Peyer's patch (tissue), 4 donors: ENCODE data around the gene MTMR12. TPM values are rescaled to one million over a fixed set of nuclear protein-coding genes. Genes with fewer than 3 reads are reported as not detected.
"Not testable (repeated sequence)": the region's sequence is repeated elsewhere in the genome, so short reads cannot be mapped to it uniquely, and the experiment has no call there.

Experiments
- DNase-seq, 3 donors: peaks; one replicate each; pipeline ENCODE4 v3.0.0-alpha.2; 2017 to 2019
- H3K27ac ChIP-seq, 4 donors: fragments of 200-600 bp; sonication (generic); one replicate each; pipeline ENCODE4 v1.5.1; 2016 to 2019
- H3K27me3 ChIP-seq, 2 donors: fragments of 200-600 bp; sonication (generic); one replicate each; pipeline ENCODE4 v1.5.1; 2019
- H3K36me3 ChIP-seq, 3 donors: fragments of 200-600 bp; sonication (generic); one replicate each; pipeline ENCODE4 v1.5.1; 2016 to 2019
- H3K4me1 ChIP-seq, 4 donors: fragments of 200-600 bp; sonication (generic); one replicate each; pipeline ENCODE4 v1.5.1; 2016 to 2019
- H3K4me3 ChIP-seq, 4 donors: fragments of 200-600 bp; sonication (generic); 1 replicate in 3 of 4; 2 replicates in 1 of 4; pipeline ENCODE4 v1.5.1; 2016 to 2019; ENCODE audit warnings: mild to moderate bottlenecking in 1 of 4
- H3K9me3 ChIP-seq, 4 donors: fragments of 200-600 bp; sonication (generic); one replicate each; pipeline ENCODE4 v1.5.1; 2016 to 2019; ENCODE audit warnings: mild to moderate bottlenecking in 1 of 4
- CTCF ChIP-seq, 6 experiments: fragments of 450-650 bp in 4 of 6; fragments of 200-600 bp in 2 of 6; sonication (generic) in 1 of 6; IDR thresholded peaks; one replicate each; pipeline ENCODE4 v1.5.1; 2017 to 2019; ENCODE audit warnings: antibody characterized with exemption in 6 of 6, mild to moderate bottlenecking in 3 of 6, moderate library complexity in 1 of 6
- POLR2A ChIP-seq, 2 donors: fragments of 450-650 bp; IDR thresholded peaks; one replicate each; pipeline ENCODE4 v1.5.1; 2017; ENCODE audit warnings: antibody characterized with exemption in 2 of 2, mild to moderate bottlenecking in 2 of 2, moderate library complexity in 2 of 2
- total RNA-seq, 4 donors: library from RNA; depleted of rRNA; stranded (reverse); fragments of >200 nt; gene quantifications; one replicate each; pipeline ENCODE4 v1.1.0, GENCODE V29; 2016

MTMR12 gene
- total RNA-seq, 4 donors from 2014 or later: 16.0 to 43.7 (median 24.0) TPM

DNA sequence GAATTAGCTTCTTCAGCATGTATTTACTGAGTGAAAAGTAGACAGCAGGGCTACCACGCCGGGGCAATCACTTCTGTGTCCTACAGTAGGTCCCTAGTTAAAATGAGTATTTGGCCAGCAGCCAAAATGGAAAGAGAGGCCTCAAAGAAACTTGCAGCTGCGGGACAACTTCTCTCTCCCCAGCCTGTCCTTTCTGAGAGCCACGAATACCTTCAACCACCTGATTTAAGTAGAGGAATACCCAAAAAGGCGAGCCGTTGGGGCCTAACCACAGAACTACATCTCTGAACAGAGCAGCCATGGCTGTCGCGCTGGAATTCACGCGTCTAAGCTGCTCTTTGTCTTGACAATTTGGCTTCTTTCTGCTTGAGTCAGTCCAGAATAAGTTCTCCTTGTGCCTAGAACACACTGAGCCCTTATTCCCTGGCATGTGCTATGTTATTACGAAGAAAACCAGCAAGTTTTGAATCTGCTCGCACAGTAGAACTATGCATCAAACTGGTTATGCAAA is 94.8 kb downstream of the MTMR12 start:
- Histone ChIP-seq H3K9me3 (no peaks in the 10 kb centered on the region), H3K4me3 (no peak overlapping the region), H3K36me3 (no peaks in the 10 kb centered on the region), H3K27me3 (no peaks in the 10 kb centered on the region), H3K27ac (peak overlapping the region in 1 of 4 donors; percentile 32), H3K4me1 (no peaks in the 10 kb centered on the region)
- no peak for DNase-seq
- TF ChIP-seq POLR2A (IDR thresholded peaks at IDR 0.05) (no peak), CTCF (IDR thresholded peaks at IDR 0.05) (no peak)

DNA sequence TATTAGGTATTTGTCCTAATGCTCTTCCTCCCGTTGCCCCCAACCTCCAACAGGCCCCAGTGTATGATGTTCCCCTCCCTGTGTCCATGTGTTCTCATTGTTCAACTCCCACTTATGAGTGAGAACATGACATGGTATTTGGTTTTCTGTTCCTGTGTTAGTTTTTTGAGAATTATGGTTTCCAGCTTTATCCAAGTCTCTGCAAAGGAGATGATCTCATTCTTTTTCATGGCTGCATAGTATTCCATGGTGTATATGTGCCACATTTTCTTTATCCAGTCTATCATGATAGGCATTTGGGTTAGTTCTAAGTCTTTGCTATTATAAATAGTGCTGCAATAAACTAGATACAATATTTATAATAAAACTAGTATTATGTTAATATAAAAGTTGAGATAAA is 98.4 kb downstream of the MTMR12 start:
- H3K9me3 ChIP-seq, H3K27ac ChIP-seq, H3K36me3 ChIP-seq, DNase-seq, H3K4me1 ChIP-seq, H3K4me3 ChIP-seq, H3K27me3 ChIP-seq: not testable (repeated sequence)

DNA sequence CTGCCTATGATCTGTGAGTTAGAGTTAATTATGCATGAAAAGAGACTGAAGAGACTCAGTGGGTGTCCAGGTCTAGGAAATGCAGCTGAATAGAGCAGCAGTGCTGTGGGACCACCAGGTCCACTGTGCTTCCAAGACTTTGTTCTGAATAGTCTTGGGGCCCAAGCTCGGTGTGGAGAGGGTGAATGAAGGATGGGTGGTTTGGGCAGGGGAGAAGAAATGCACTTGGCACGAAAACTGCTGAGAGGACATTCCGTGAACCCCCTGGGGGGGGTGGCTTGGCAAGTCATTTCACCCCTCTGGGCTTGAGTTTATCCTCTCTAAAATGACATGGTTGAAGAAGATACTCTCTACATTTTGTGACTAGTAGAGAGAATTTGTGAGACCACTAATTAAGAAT is 102.6 kb downstream of the MTMR12 start:
- Histone ChIP-seq H3K36me3 (no peaks in the 10 kb centered on the region), H3K9me3 (no peaks in the 10 kb centered on the region), H3K4me3 (no peak overlapping the region), H3K27me3 (no peaks in the 10 kb centered on the region), H3K4me1 (no peaks in the 10 kb centered on the region), H3K27ac (no peak overlapping the region)
- DNase-seq: peak in 1 of 3 donors; percentile 13
- no peak for TF ChIP-seq POLR2A (IDR thresholded peaks at IDR 0.05)
- no peak for TF ChIP-seq CTCF (IDR thresholded peaks at IDR 0.05)

DNA sequence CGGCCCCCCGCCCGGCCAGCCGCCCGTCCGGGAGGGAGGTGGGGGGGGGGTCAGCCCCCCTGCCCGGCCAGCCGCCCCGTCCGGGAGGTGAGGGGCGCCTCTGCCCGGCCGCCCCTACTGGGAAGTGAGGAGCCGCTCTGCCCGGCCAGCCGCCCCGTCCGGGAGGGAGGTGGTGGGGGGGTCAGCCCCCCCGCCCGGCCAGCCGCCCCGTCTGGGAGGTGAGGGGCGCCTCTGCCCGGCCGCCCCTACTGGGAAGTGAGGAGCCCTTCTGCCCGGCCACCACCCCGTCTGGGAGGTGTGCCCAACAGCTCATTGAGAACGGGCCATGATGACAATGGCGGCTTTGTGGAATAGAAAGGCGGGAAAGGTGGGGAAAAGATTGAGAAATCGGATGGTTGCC is 103.9 kb downstream of the MTMR12 start:
- not testable (repeated sequence) for DNase-seq, H3K9me3 ChIP-seq

GRCh38 chr5:32207355-32207634 is 105.4 kb downstream of the MTMR12 start:
- Histone ChIP-seq H3K4me1 (no peaks in the 10 kb centered on the region), H3K9me3 (no peaks in the 10 kb centered on the region), H3K4me3 (no peak overlapping the region), H3K36me3 (no peaks in the 10 kb centered on the region), H3K27ac (no peak overlapping the region), H3K27me3 (no peaks in the 10 kb centered on the region)
- TF ChIP-seq POLR2A (IDR thresholded peaks at IDR 0.05) (no peak), CTCF (IDR thresholded peaks at IDR 0.05) (no peak)
- no peak for DNase-seq

More for the DNA sequence above, 103.9 kb downstream of the MTMR12 start:
- H3K36me3 ChIP-seq, H3K4me3 ChIP-seq, H3K27me3 ChIP-seq, H3K27ac ChIP-seq, H3K4me1 ChIP-seq: not testable (repeated sequence)

DNA sequence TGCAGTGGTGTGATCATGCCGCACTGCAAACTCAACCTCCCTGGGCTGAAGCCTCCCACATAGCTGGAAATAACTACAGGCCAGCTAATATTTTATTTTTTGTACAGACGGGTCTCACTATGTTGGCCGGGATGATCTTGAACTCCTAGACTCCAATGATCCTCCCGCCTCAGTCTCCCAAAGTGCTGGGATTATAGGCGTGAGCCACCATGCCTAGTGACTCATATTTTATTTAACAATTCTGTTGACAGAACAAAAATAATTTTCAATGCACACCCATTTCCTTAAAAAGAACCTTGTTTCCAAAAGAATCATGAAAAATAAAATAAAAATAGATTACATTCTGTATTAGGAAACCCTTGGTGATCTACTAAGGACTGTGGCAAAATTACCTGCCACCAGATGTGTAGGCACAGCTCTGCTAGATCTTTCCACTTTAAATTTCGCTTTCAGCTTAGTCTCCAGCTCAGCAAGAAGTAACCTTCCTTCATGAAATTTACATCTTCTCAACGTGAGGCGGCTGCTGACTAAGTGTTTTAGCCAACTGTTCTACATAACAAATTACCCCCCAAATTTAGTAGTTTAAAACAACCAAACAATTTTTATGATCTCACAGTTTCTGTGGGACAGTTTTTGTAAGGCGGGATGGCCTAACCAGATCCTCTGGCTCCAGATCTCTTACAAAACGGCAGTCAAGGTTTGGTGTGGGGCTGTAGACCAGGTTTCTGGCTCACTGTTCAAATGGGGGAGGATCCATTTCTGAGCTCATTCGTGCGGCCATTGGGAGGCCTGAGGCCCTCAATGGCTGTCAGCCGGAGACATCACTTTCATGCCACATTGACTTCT is 106.0 kb downstream of the MTMR12 start:
- no peak overlapping the region for H3K4me3 ChIP-seq
- H3K36me3 ChIP-seq: no peaks in the 10 kb centered on the region
- no peaks in the 10 kb centered on the region for H3K9me3 ChIP-seq
- H3K4me1 ChIP-seq: no peaks in the 10 kb centered on the region
- no peaks in the 10 kb centered on the region for H3K27me3 ChIP-seq
- H3K27ac ChIP-seq: no peak overlapping the region
- no peak for TF ChIP-seq POLR2A (IDR thresholded peaks at IDR 0.05)
- TF ChIP-seq CTCF (IDR thresholded peaks at IDR 0.05): no peak
- DNase-seq: peak in 1 of 3 donors; percentile 10

DNA sequence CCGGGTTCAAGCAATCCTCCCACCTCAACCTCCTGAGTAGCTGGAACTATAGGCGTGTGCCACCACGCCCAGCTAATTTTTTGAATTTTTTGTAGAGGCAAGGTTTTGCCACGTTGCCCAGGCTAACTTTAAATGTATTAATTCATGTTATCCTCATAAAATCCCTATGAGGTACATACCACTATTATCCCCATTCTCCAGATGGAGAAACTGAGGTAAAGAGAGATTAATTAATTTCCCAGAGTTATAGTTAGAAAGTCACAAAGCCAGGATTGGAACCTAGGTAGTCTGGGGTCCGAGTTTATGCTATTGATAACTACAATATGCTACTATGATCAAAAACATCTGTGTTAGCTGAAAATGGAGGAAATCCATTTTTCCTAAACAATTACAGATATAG is 106.7 kb downstream of the MTMR12 start:
- Histone ChIP-seq H3K4me3 (no peak overlapping the region), H3K36me3 (no peaks in the 10 kb centered on the region), H3K9me3 (no peaks in the 10 kb centered on the region), H3K4me1 (no peaks in the 10 kb centered on the region), H3K27ac (no peak overlapping the region), H3K27me3 (no peaks in the 10 kb centered on the region)
- DNase-seq: no peak
- TF ChIP-seq CTCF (IDR thresholded peaks at IDR 0.05) (no peak), POLR2A (IDR thresholded peaks at IDR 0.05) (no peak)
